ENCODE measurements around the gene MTSS2.

The MTSS2 gene

DNA sequence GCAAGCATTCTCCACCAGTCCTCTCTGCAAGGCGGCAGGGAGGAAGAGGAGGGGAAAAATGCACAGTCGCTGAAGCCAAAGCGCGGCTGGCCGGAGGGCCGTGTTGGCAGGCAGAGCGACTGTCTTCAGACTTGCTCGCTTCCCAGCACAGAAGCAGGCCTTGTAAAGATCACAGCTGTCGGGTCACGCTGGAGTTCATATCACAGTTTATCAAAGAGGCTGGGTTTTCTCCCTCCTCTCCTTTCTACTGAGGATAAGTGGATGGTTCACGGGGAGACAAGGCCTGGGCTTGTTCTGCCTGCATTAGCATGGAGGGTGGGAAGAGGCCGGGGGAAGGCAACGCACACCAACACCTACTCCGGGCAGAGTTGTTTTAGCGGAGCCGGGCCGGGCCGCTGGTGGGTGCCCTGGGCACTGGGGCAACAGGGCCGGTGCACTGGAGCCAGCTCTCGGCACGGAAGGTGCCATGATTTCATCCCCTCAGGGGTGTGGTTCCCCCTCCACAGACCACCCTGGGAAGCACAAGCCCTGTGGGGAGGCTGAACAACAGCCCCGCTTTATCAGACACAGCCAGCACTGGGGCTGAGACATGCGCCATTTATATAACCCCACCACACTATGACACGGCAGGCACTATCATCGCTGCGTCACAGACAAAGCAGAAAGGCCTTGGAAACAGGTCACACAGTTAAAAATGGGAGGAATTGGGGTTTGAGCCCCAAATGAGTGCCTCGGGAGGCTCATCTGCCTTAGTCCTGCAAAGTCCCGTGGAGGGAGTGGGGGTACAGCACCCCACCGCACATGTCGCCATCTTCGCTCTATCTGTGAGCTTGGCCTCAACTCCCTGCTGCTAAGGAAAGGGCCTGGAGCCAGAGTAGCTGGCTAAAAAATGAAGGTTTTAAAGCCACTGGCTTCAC, 40.3 kb upstream of the MTSS2 start:
- no peaks in the 10 kb centered on the region for H3K27me3 ChIP-seq (ENCODE audit: insufficient read depth, low read depth)
- no peak overlapping the region for H3K4me3 ChIP-seq (IDR thresholded peaks at IDR 0.05; ENCODE audit: insufficient read depth, low read depth, low read length)
- H2AFZ ChIP-seq (ENCODE audit: low read depth), result no peak overlapping the region
- H4K20me1 ChIP-seq (ENCODE audit: insufficient read depth), result no peaks in the 10 kb centered on the region
- no peaks in the 10 kb centered on the region for H3K4me1 ChIP-seq (ENCODE audit: low read depth, poor library complexity, severe bottlenecking)
- H3K27ac ChIP-seq, result no peak overlapping the region
- no peaks in the 10 kb centered on the region for H3K79me2 ChIP-seq (ENCODE audit: insufficient read depth, low read depth)
- no peak overlapping the region for H3K4me2 ChIP-seq
- TF ChIP-seq, protein P1, sequence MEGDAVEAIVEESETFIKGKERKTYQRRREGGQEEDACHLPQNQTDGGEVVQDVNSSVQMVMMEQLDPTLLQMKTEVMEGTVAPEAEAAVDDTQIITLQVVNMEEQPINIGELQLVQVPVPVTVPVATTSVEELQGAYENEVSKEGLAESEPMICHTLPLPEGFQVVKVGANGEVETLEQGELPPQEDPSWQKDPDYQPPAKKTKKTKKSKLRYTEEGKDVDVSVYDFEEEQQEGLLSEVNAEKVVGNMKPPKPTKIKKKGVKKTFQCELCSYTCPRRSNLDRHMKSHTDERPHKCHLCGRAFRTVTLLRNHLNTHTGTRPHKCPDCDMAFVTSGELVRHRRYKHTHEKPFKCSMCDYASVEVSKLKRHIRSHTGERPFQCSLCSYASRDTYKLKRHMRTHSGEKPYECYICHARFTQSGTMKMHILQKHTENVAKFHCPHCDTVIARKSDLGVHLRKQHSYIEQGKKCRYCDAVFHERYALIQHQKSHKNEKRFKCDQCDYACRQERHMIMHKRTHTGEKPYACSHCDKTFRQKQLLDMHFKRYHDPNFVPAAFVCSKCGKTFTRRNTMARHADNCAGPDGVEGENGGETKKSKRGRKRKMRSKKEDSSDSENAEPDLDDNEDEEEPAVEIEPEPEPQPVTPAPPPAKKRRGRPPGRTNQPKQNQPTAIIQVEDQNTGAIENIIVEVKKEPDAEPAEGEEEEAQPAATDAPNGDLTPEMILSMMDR (conservative IDR thresholded peaks at IDR 0.05; ENCODE audit: low read depth, low read length), result no peak
- no peaks in the 10 kb centered on the region for H3K36me3 ChIP-seq (ENCODE audit: insufficient read depth)
- no peak overlapping the region for H3K9ac ChIP-seq

DNA sequence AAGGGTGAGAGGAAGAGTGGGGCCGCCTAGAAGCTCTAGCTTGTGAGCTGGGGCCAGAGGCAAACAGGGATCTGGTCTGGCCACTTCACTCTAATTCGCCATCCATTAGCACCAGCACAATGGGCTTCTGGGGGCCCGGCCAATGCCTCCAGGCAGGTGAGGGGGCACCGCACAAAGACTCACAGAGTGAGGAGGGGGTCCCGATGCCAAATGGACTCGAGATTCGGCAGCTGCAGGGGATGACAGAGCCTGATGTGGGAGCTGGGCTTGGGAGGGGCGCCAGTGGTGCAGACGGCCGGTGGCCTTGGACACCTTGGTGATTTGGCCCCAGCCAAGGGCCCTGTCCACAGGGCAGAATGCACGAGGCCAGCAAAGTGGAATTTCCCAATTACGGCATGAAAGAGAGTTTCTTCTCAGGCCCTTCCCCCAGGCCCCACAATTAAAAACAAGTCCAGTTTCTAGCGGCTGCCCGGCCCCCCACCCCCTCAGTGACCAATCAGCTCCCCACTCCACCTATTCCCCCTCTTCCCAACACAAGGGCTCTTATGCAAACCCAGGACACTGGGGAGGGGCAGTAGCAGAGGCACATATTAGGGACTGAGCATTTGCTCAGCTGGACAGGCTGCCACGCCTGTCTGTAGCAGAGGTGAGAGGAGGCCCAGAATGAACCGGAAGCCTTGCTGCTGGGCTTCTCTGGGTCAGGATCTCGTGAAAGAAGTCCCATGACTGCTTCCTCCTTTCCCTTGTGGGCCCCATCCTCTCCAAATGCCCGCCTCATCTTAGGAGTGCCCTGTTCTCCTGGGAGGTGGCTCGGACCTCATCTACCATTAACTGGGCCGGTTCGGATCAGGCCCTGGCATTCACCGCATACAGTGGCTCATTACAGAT, 39.4 kb upstream of the MTSS2 start:
- TF ChIP-seq, protein P1 (conservative IDR thresholded peaks at IDR 0.05; ENCODE audit: low read depth, low read length), result no peak
- H3K27ac ChIP-seq, result no peak overlapping the region
- no peaks in the 10 kb centered on the region for H4K20me1 ChIP-seq (ENCODE audit: insufficient read depth)
- H3K4me3 ChIP-seq (IDR thresholded peaks at IDR 0.05; ENCODE audit: insufficient read depth, low read depth, low read length), result no peak overlapping the region
- H2AFZ ChIP-seq (ENCODE audit: low read depth), result no peak overlapping the region
- no peak overlapping the region for H3K9ac ChIP-seq
- H3K4me2 ChIP-seq, result no peak overlapping the region
- H3K36me3 ChIP-seq (ENCODE audit: insufficient read depth), result no peaks in the 10 kb centered on the region
- H3K79me2 ChIP-seq (ENCODE audit: insufficient read depth, low read depth), result no peaks in the 10 kb centered on the region
- H3K27me3 ChIP-seq (ENCODE audit: insufficient read depth, low read depth), result no peaks in the 10 kb centered on the region
- no peaks in the 10 kb centered on the region for H3K4me1 ChIP-seq (ENCODE audit: low read depth, poor library complexity, severe bottlenecking)

DNA sequence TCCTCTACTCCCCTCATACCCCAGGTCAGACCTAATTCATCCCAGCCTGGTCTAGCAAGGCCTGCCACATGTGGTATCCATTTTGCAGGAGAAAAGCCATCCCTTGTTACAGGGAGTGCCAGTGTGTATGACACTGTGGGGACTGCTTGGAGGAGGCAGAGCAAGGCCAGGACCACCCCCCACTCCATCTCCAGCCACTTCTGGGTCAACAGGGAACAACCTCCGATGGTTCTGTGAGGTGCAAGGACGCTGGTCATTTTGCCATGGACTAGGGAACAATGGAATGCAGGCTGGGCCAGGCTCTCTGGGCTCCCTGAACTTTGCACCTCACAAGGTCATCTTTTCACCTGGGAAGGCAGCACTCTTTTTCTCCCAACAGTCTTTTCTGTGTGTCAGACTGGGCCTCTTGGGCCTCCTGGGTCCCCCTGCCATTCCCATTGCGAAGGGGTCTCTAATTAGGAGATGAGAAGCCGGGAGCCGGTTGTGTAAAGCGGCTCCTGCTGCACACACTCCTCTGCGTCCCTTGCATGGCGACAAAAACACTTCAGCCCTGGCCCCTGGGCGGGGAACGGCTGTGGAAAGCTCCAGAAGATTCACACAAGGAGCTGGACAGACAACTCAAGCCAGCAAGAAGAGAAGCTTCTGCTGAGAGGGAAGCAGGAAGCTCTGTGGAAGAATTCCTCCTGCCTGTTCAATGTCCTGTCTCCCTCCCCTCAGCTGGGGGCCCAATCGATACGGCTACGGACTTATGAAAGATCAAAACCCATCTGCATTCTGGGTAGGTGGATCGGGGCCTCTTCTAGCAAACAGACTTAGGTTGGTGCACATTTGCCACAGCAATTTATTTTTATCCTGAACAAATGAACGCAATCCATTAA, 38.5 kb upstream of the MTSS2 start:
- Histone ChIP-seq H3K4me2 (no peak overlapping the region), H3K36me3 (ENCODE audit: insufficient read depth) (no peaks in the 10 kb centered on the region), H4K20me1 (ENCODE audit: insufficient read depth) (no peaks in the 10 kb centered on the region)

More for the DNA sequence above, 38.5 kb upstream of the MTSS2 start:
- H2AFZ ChIP-seq (ENCODE audit: low read depth), result no peak overlapping the region
- TF ChIP-seq, protein P1 (conservative IDR thresholded peaks at IDR 0.05; ENCODE audit: low read depth, low read length), result no peak
- no peaks in the 10 kb centered on the region for H3K27me3 ChIP-seq (ENCODE audit: insufficient read depth, low read depth)
- H3K9ac ChIP-seq, result no peak overlapping the region
- H3K79me2 ChIP-seq (ENCODE audit: insufficient read depth, low read depth), result no peaks in the 10 kb centered on the region
- no peaks in the 10 kb centered on the region for H3K4me1 ChIP-seq (ENCODE audit: low read depth, poor library complexity, severe bottlenecking)
- H3K4me3 ChIP-seq (IDR thresholded peaks at IDR 0.05; ENCODE audit: insufficient read depth, low read depth, low read length), result no peak overlapping the region
- no peak overlapping the region for H3K27ac ChIP-seq

Measured in KMS-11 (cell line).